CD1c-positive myeloid dendritic cell (primary cell): Measurements from ENCODE around the gene MS4A3.
"Not testable (repeated sequence)": the region's sequence is repeated elsewhere in the genome, so short reads cannot be mapped to it uniquely, and the experiment has no call there.

ENCODE experiments used
- DNase-seq: peaks from one replicate; pipeline ENCODE4 v3.0.0-alpha.2; 2016; ENCODE audit errors: extremely low spot score

MS4A3 gene

GRCh38 chr11:60095477-60096120, 39.1 kb downstream of the MS4A3 start:
- no peak for DNase-seq

- DNase-seq: no peak
These were observed 40.7 kb downstream of the MS4A3 start for GRCh38 chr11:60097189-60097588.

- DNase-seq: no peak
These were observed 42.0 kb downstream of the MS4A3 start for GRCh38 chr11:60098508-60098907.

GRCh38 chr11:60100516-60100915, 44.1 kb downstream of the MS4A3 start:
- no peak for DNase-seq

- DNase-seq: not testable (repeated sequence)
These were observed 44.9 kb downstream of the MS4A3 start for GRCh38 chr11:60101368-60101767.

- not testable (repeated sequence) for DNase-seq
These were observed 48.1 kb downstream of the MS4A3 start for GRCh38 chr11:60104471-60105115.

GRCh38 chr11:60108631-60109030, 52.2 kb downstream of the MS4A3 start:
- DNase-seq: not testable (repeated sequence)

GRCh38 chr11:60111793-60112192, 55.3 kb downstream of the MS4A3 start:
- no peak for DNase-seq

GRCh38 chr11:60116996-60117790, 60.7 kb downstream of the MS4A3 start:
- DNase-seq: no peak

- no peak for DNase-seq
These were observed 61.9 kb downstream of the MS4A3 start for GRCh38 chr11:60118338-60118737.

- DNase-seq: peak; percentile 73
These were observed 63.2 kb downstream of the MS4A3 start for GRCh38 chr11:60119710-60120109.
